ENCODE results near the gene FARS2. TPM values are rescaled to one million over a fixed set of nuclear protein-coding genes. Genes with fewer than 3 reads are reported as not detected.

Gene FARS2
- total RNA-seq, 2 experiments from 2014 or later, result 15.7 to 18.5 TPM

DNA sequence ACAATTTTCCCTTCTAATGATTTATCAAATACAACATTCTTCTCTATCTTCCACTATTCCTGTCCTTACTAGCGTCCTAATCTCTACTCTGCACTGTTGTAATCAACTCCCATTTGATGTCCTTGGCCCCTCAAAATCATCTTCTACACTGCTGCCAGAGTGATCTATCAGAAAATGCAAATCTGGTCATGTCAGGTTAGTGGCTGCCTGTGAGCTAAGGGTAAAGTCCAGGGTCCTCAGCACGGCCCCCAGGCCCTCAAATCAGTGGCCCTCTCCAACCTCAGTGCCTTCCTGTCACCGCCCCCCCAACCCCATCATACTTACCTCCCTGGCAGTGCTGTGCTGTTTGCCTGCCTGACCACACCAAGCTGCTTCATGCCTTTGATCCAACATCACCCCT is 4.4 kb upstream of the FARS2 start:
- CTCF ChIA-PET, result interaction anchor here (1.4 kb wide), 1 partner anchor 113 kb away, joined by 3 read pairs; no protein-coding TSS in a partner anchor
- peaks cover 23% of the 10 kb centered on the region for H3K4me1 Mint-ChIP-seq (ENCODE audit: low read depth)
- no peak for ATAC-seq
- H3K9me3 Mint-ChIP-seq, result no peaks in the 10 kb centered on the region
- H3K4me3 Mint-ChIP-seq, result no peak overlapping the region
- POLR2A ChIA-PET, result interaction anchor here (0.6 to 1.8 kb wide), 2 partner anchors 10 to 699 kb away, joined by 3 to 6 read pairs; no protein-coding TSS in a partner anchor
- TF ChIP-seq, protein P1, sequence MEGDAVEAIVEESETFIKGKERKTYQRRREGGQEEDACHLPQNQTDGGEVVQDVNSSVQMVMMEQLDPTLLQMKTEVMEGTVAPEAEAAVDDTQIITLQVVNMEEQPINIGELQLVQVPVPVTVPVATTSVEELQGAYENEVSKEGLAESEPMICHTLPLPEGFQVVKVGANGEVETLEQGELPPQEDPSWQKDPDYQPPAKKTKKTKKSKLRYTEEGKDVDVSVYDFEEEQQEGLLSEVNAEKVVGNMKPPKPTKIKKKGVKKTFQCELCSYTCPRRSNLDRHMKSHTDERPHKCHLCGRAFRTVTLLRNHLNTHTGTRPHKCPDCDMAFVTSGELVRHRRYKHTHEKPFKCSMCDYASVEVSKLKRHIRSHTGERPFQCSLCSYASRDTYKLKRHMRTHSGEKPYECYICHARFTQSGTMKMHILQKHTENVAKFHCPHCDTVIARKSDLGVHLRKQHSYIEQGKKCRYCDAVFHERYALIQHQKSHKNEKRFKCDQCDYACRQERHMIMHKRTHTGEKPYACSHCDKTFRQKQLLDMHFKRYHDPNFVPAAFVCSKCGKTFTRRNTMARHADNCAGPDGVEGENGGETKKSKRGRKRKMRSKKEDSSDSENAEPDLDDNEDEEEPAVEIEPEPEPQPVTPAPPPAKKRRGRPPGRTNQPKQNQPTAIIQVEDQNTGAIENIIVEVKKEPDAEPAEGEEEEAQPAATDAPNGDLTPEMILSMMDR (IDR thresholded peaks at IDR 0.05), result no peak
- H3K27me3 Mint-ChIP-seq, result no peaks in the 10 kb centered on the region
- peaks cover 31% of the 10 kb centered on the region for H3K36me3 Mint-ChIP-seq (ENCODE audit: low read depth)
- intact Hi-C loops (cut with micrococcal nuclease), result no loop called here
- H3K27ac Mint-ChIP-seq, result no peak overlapping the region
- DNase-seq, result no peak

DNA sequence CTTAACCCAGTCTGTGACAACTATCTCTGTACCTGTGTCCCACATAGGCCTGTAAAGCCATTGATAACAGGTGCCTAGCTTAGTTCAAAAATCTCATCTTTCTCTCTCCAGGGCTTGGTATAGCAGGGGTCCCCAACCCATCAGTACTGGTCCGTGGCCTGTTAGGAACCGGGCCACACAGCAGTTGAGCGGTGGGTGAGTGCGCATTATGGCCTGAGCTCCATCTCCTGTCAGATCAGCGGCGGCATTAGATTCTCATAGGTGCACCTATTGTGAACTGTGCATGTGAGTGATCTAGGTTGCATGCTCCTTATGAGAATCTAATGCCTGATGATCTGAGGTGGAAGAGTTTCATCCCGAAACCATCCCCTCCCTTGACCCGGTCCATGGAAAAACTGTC is 3.9 kb upstream of the FARS2 start:
- Mint-ChIP-seq H3K27me3 (no peaks in the 10 kb centered on the region), H3K36me3 (ENCODE audit: low read depth) (peaks cover 26% of the 10 kb centered on the region), H3K4me1 (ENCODE audit: low read depth) (peaks cover 23% of the 10 kb centered on the region), H3K9me3 (no peaks in the 10 kb centered on the region), H3K27ac (no peak overlapping the region), H3K4me3 (no peak overlapping the region)
- no peak for DNase-seq
- ChIA-PET CTCF (interaction anchor here (1.4 to 1.6 kb wide), 2 partner anchors 113 to 114 kb away, joined by 3 to 6 read pairs; no protein-coding TSS in a partner anchor), POLR2A (interaction anchor here (1.0 to 1.8 kb wide), 2 partner anchors 10 to 27 kb away, joined by 3 to 6 read pairs; no protein-coding TSS in a partner anchor)
- TF ChIP-seq, protein P1 (IDR thresholded peaks at IDR 0.05), result no peak
- intact Hi-C loops (cut with micrococcal nuclease), result no loop called here
- no peak for ATAC-seq

DNA sequence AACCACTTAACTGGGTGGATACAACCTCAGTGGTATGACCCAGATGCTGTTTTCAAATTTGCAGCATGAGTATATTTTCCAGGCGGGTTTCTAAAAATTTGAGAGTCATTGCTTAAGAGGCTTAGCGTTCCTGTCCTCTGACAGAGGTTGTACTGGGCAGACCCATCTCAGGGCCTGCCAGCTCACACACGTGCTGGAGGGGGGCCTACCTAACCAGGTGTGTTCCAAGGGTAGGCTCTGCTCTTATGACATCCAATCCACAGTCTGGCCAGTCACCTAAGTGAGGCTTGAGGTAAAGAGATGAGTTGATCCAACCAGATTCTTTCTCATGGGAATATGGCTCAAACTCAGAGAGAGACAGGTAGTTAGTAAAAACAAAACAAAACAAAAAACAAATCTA is 1.9 kb upstream of the FARS2 start:
- Mint-ChIP-seq H3K4me1 (ENCODE audit: low read depth) (peaks cover 33% of the 10 kb centered on the region), H3K4me3 (peak overlapping the region; percentile 87), H3K36me3 (ENCODE audit: low read depth) (peaks cover 15% of the 10 kb centered on the region), H3K27ac (peak overlapping the region; percentile 100), H3K9me3 (no peaks in the 10 kb centered on the region), H3K27me3 (no peaks in the 10 kb centered on the region)
- intact Hi-C loops (cut with micrococcal nuclease), result no loop called here
- POLR2A ChIA-PET, result interaction anchor here (2.7 kb wide), 1 partner anchor 19 kb away, joined by 41 read pairs; no protein-coding TSS in a partner anchor
- TF ChIP-seq, protein P1 (IDR thresholded peaks at IDR 0.05), result no peak
- CTCF ChIA-PET, result interaction anchor here (0.8 to 1.1 kb wide), 2 partner anchors 43 to 115 kb away, joined by 3 to 5 read pairs; no protein-coding TSS in a partner anchor
- DNase-seq, result no peak
- no peak for ATAC-seq

DNA sequence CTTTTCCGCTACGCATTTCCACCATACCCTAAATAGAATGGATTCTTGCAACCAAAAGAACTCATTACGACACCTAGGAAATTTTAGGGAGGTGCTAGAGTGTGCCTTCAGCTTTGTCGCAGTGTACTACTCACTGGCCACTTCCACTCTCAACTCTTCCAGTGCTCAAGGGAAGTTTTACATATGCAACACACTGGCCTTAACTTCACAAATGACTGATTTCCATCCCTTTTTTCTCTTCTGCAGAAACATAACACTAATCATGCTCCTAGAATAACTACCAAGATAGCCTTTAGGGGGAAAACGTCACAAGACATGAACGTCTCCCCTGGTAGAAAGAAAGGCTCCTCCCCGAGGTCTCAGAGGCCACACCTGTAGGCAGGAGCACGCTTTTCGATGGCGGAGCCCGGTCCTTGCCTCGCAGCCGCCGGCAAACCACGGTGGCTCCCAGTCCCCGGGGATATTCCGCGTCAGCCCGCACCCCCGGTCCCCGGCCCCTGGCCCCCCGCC is 1.1 kb upstream of the FARS2 start:
- ChIA-PET POLR2A (interaction anchor here (0.6 to 2.7 kb wide), 3 partner anchors 18 to 42 kb away, joined by 3 to 41 read pairs (median 11); no protein-coding TSS in a partner anchor), CTCF (interaction anchor here (0.8 to 1.7 kb wide), 5 partner anchors 41 to 116 kb away, joined by 3 to 8 read pairs (median 3); no protein-coding TSS in a partner anchor)
- TF ChIP-seq, protein P1 (IDR thresholded peaks at IDR 0.05), result no peak
- peak; percentile 81 for DNase-seq
- ATAC-seq, result peak; percentile 74
- intact Hi-C loops (cut with micrococcal nuclease), result no loop called here
- peaks cover 36% of the 10 kb centered on the region for H3K4me1 Mint-ChIP-seq (ENCODE audit: low read depth)
- peaks cover 11% of the 10 kb centered on the region for H3K36me3 Mint-ChIP-seq (ENCODE audit: low read depth)
- no peaks in the 10 kb centered on the region for H3K9me3 Mint-ChIP-seq
- no peaks in the 10 kb centered on the region for H3K27me3 Mint-ChIP-seq
- peak overlapping the region; percentile 87 for H3K4me3 Mint-ChIP-seq
- peak overlapping the region; percentile 100 for H3K27ac Mint-ChIP-seq

DNA sequence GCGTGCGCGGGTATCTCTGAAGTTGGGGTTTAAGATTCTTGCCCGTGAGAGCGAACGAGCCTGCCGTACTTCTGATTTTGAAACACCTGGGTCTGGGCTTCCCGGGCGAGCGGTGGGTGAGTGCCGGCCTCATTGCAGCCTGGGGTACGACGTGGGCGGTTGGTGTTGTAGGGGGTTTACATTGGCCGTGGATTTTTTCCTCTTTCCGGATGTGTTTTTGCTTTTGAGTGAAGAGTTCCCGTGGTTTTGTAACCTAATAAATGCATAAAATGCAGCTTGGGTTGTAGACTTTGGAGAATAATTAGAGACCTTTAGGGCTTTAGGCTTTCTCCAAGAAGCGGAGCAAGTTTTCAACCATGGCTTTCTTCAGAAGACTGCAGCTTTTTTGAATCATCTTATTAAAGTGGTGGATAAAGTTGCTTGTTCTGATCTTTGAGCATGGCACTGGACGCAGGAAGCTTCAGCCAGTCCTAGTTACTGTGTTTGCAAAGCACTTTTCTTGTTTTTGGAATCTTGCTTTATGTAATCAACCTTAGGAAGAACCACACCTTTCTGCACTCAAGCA is 314 bp downstream of the FARS2 start:
- peak overlapping the region; percentile 100 for H3K27ac Mint-ChIP-seq
- TF ChIP-seq, protein P1 (IDR thresholded peaks at IDR 0.05), result no peak
- no peaks in the 10 kb centered on the region for H3K9me3 Mint-ChIP-seq
- DNase-seq (no peak), ATAC-seq (no peak)
- H3K4me1 Mint-ChIP-seq (ENCODE audit: low read depth), result peaks cover 41% of the 10 kb centered on the region
- H3K27me3 Mint-ChIP-seq, result no peaks in the 10 kb centered on the region
- H3K4me3 Mint-ChIP-seq, result peak overlapping the region; percentile 87
- H3K36me3 Mint-ChIP-seq (ENCODE audit: low read depth), result peaks cover 15% of the 10 kb centered on the region
- intact Hi-C loops (cut with micrococcal nuclease), result no loop called here
- ChIA-PET CTCF (interaction anchor here (0.9 to 1.7 kb wide), 6 partner anchors 14 to 118 kb away, joined by 3 to 8 read pairs (median 3); no protein-coding TSS in a partner anchor), POLR2A (interaction anchor here (0.6 to 2.7 kb wide), 8 partner anchors 9 to 1125 kb away, joined by 3 to 41 read pairs (median 3); no protein-coding TSS in a partner anchor)

Measured in activated CD8-positive, alpha-beta T cell treated with anti-CD3 and anti-CD28 coated beads for 36 hours (primary cell).